Measurements from ENCODE around the gene TMEM181.
"Not testable (repeated sequence)": the region's sequence is repeated elsewhere in the genome, so short reads cannot be mapped to it uniquely, and the experiment has no call there.

- not testable (repeated sequence) for TF ChIP-seq ZNF274 (IDR thresholded peaks at IDR 0.05; ENCODE audit: low read depth, low read length); SUZ12 (IDR thresholded peaks at IDR 0.05; ENCODE audit: extremely low read depth, insufficient read depth, insufficient read length)
Measured at GRCh38 chr6:158618289-158618688, 58.4 kb downstream of the TMEM181 start.

Measured in NT2/D1 (cell line).